T47D (cell line): ENCODE measurements around the gene GEMIN8.
A peak's percentile ranks its signal among the peaks of the same experiment; 100 is the strongest.

Source experiments
- DNase-seq, 2 experiments: peaks; one replicate each; pipeline versions ENCODE4 v3.0.0 to v3.0.0-alpha.2; 2011 to 2012; ENCODE audit warnings: low read depth in 1 of 2, low spot score in 1 of 2
- JUND ChIP-seq: IDR thresholded peaks from 2 replicates; pipeline ENCODE4 v1.6.1; 2012; ENCODE audit warnings: low read depth
- in situ Hi-C: cut with HindIII; loops from 2 replicates; pipeline ENCODE4 v1.10.0; 2016; ENCODE audit warnings: low sequenced_read_pairs, low pct_unique_long_range_greater_than_20kb

GEMIN8 gene

GRCh38 chrX:14032406-14032805 is 2.7 kb upstream of the GEMIN8 start:
- DNase-seq = peak; percentile 30 to 59
- no peak for TF ChIP-seq JUND
- in situ Hi-C loops = no loop called here

GRCh38 chrX:14030174-14030530 is 460 bp upstream of the GEMIN8 start:
- DNase-seq = no peak
- in situ Hi-C loops = no loop called here

GRCh38 chrX:14029039-14029424 is 660 bp downstream of the GEMIN8 start:
- no peak for DNase-seq
- TF ChIP-seq JUND = no peak
- in situ Hi-C loops = no loop called here

More at GRCh38 chrX:14030174-14030530, 460 bp upstream of the GEMIN8 start:
- no peak for TF ChIP-seq JUND

- in situ Hi-C loops = no loop called here
- no peak for DNase-seq
- TF ChIP-seq JUND = no peak
Measured at GRCh38 chrX:14028473-14028872, 1.2 kb downstream of the GEMIN8 start.

- in situ Hi-C loops = no loop called here
- TF ChIP-seq JUND = no peak
- DNase-seq = no peak
Measured at GRCh38 chrX:14027511-14028019, 2.1 kb downstream of the GEMIN8 start.

- TF ChIP-seq JUND = no peak
- in situ Hi-C loops = no loop called here
- no peak for DNase-seq
Measured at GRCh38 chrX:14027036-14027435, 2.7 kb downstream of the GEMIN8 start.

GRCh38 chrX:14026121-14026520 is 3.6 kb downstream of the GEMIN8 start:
- in situ Hi-C loops = no loop called here
- DNase-seq = no peak
- TF ChIP-seq JUND = no peak

- no peak for DNase-seq
- in situ Hi-C loops = no loop called here
- TF ChIP-seq JUND = no peak
Measured at GRCh38 chrX:14022019-14022418, 7.7 kb downstream of the GEMIN8 start.

- in situ Hi-C loops = no loop called here
- DNase-seq = no peak
- no peak for TF ChIP-seq JUND
Measured at GRCh38 chrX:14017399-14017798, 12.3 kb downstream of the GEMIN8 start.

GRCh38 chrX:14015941-14016340 is 13.8 kb downstream of the GEMIN8 start:
- TF ChIP-seq JUND = no peak
- in situ Hi-C loops = no loop called here
- DNase-seq = no peak

GRCh38 chrX:14015294-14015693 is 14.4 kb downstream of the GEMIN8 start:
- no peak for TF ChIP-seq JUND
- in situ Hi-C loops = no loop called here
- DNase-seq = no peak

- no peak for DNase-seq
- no peak for TF ChIP-seq JUND
- in situ Hi-C loops = no loop called here
Measured at GRCh38 chrX:14014526-14014925, 15.2 kb downstream of the GEMIN8 start.

GRCh38 chrX:14013054-14013453 is 16.6 kb downstream of the GEMIN8 start:
- DNase-seq = no peak
- TF ChIP-seq JUND = no peak
- in situ Hi-C loops = no loop called here

GRCh38 chrX:14010566-14010965 is 19.1 kb downstream of the GEMIN8 start:
- DNase-seq = no peak
- TF ChIP-seq JUND = no peak
- in situ Hi-C loops = no loop called here
